GM10266 (cell line): ENCODE results near the gene C14orf180.

Experiments
- DNase-seq: peaks from one replicate; pipeline ENCODE4 v3.0.0; 2012; ENCODE audit errors: extremely low spot score
- CTCF ChIP-seq: IDR thresholded peaks from 2 replicates; pipeline ENCODE4 v1.5.1; 2012; ENCODE audit warnings: mild to moderate bottlenecking, low read depth; ENCODE audit not compliant: control insufficient read depth, insufficient read depth; ENCODE audit errors: missing control alignments

C14orf180 gene

GRCh38 chr14:104598039-104598909 lies 18.7 kb downstream of the C14orf180 start:
- DNase-seq, result no peak
- TF ChIP-seq CTCF, result no peak

- no peak for TF ChIP-seq CTCF
- no peak for DNase-seq
Observed at GRCh38 chr14:104598910-104599273, 19.3 kb downstream of the C14orf180 start.

GRCh38 chr14:104599446-104599845 lies 19.9 kb downstream of the C14orf180 start:
- no peak for TF ChIP-seq CTCF
- DNase-seq, result no peak

- DNase-seq, result no peak
- no peak for TF ChIP-seq CTCF
Observed at GRCh38 chr14:104600141-104600643, 20.6 kb downstream of the C14orf180 start.

- DNase-seq, result no peak
- TF ChIP-seq CTCF, result no peak
Observed at GRCh38 chr14:104600805-104601204, 21.2 kb downstream of the C14orf180 start.

- TF ChIP-seq CTCF, result no peak
- no peak for DNase-seq
Observed at GRCh38 chr14:104601786-104602185, 22.2 kb downstream of the C14orf180 start.

GRCh38 chr14:104602315-104602932 lies 22.9 kb downstream of the C14orf180 start:
- DNase-seq, result no peak
- no peak for TF ChIP-seq CTCF
